Activated naive CD4-positive, alpha-beta T cell treated with anti-CD3 and anti-CD28 coated beads, Interleukin-2, amount 50 U/mL, for 24 hours (primary cell): ENCODE data around the gene SOST.

Experiments
- H3K27ac Mint-ChIP-seq: one replicate; pipeline ENCODE4 v1.8.0; 2021; ENCODE audit warnings: mild to moderate bottlenecking, mixed read lengths
- H3K27me3 Mint-ChIP-seq: one replicate; pipeline ENCODE4 v1.8.0; 2021; ENCODE audit warnings: mixed read lengths
- H3K36me3 Mint-ChIP-seq: one replicate; pipeline ENCODE4 v1.8.0; 2021; ENCODE audit warnings: mixed read lengths
- H3K4me1 Mint-ChIP-seq: one replicate; pipeline ENCODE4 v1.8.0; 2021; ENCODE audit warnings: mixed read lengths
- H3K4me3 Mint-ChIP-seq: one replicate; pipeline ENCODE4 v1.8.0; 2021; ENCODE audit warnings: mild to moderate bottlenecking, mixed read lengths
- H3K9me3 Mint-ChIP-seq: one replicate; pipeline ENCODE4 v1.8.0; 2021; ENCODE audit warnings: mixed read lengths

The SOST gene

GRCh38 chr17:43782913-43783680, 24.5 kb upstream of the SOST start:
- Mint-ChIP-seq H3K4me1 (peaks cover 9% of the 10 kb centered on the region), H3K36me3 (no peaks in the 10 kb centered on the region), H3K27me3 (peaks cover 6% of the 10 kb centered on the region), H3K27ac (no peak overlapping the region), H3K9me3 (no peaks in the 10 kb centered on the region), H3K4me3 (no peak overlapping the region)

- no peak within 1 kb of the TSS for H3K27ac Mint-ChIP-seq
- no peaks in the 10 kb centered on the region for H3K36me3 Mint-ChIP-seq
- no peaks in the 10 kb centered on the region for H3K9me3 Mint-ChIP-seq
- peaks cover 13% of the 10 kb centered on the region for H3K4me1 Mint-ChIP-seq
- H3K4me3 Mint-ChIP-seq, result peak within 1 kb of the TSS; percentile 84
- H3K27me3 Mint-ChIP-seq, result peaks cover 6% of the 10 kb centered on the region
These were observed 21.5 kb upstream of the SOST start, which contains the start of gene CFAP97D1 for GRCh38 chr17:43780135-43780534. TSS of gene CFAP97D1 (plus strand) at chr17:43780435. CDS start at chr17:43780463, 28 bp downstream.

DNA sequence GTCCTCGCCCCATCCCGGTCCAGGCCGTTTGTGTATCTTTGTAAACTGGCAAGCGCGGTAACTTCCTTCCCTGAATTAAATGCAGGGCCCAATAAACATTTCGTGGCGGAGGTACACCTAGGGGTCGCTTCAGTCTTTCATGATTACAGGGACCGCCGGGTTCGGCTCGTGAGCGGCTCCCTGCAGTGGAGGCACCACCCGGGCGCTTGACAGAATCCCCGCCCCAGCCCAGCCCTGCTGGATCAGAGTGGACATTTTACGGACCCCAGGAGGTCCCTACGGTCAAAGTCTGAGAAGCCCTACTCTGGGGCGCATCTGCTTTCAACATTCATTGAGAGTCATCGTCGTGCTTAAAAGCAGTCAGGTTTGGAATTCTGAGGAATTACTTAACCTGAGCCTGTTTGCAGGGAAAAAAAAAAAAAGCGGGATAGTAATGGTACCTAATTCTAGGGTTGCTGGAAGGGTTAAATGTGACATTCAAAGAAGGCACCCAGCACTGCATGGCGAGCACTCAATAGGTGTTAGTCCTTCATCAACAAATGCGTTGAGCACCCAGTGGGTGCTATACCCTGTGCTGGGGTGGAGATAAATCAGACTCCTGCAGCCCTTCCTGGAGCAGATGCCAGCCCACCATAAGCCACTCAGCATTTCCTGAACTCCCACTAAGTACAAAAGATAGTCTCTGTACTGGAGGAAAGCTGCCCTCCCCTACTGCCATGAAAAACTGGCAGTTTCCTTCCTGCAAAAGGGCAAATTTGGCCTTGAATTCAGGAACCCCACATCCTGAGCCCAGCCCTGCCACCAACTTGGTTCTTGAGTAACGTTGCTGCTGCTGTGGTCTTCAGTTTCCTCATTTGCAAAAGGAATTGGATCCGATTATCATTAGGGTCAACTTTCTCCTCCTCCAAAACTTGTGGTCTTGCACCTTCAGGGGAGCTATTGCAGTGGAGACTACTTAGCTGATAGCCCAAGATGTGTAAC, 20.8 kb upstream of the SOST start:
- no peak overlapping the region for H3K27ac Mint-ChIP-seq
- H3K9me3 Mint-ChIP-seq, result no peaks in the 10 kb centered on the region
- no peaks in the 10 kb centered on the region for H3K36me3 Mint-ChIP-seq
- peaks cover 6% of the 10 kb centered on the region for H3K27me3 Mint-ChIP-seq
- peak overlapping the region; percentile 84 for H3K4me3 Mint-ChIP-seq
- H3K4me1 Mint-ChIP-seq, result peaks cover 13% of the 10 kb centered on the region

DNA sequence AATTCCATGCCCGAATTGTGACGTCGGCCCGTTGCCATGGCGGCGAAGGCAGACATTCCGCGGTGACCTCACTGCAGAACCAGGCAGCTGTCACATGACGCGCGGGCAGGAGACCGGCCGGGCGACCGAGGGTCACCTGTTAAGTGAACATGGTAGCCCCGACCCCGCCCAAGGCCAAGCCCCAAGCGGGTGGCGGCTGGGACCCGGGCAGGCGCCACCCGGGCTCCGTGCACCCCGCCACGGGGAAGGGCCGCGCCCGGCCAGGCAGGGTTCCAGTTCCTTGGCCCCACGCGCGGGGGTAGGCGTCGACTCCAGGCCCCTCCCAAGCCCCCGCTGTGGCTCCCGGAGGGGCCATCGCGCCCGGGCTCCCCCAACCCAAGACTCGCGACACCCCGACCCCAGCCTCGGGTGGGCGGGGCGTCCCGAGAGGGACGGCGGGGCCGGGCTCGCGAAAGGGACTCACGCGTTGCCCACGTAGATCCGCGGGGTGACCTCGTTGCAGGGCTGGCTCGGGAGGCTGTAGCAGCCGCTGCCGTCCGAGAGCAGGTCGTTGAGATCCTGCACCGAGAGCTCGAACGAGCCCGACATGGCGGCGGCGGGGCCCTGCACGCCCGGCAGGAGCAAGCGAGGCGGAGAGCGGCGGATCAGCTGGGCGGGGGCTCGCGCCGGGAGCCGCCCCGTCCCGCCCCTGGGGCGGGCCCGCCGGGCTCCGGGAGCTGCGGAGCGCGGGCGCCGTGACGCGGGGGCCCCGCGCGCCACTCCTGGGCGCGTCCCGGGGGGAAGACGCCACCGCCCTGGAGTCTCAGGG, 19.9 kb upstream of the SOST start, which contains the start of gene DUSP3:
TSS of gene DUSP3 (minus strand) at position 641 of the 808 bp plus-strand sequence. CDS start at position 588, 53 bp downstream.
- H3K4me3 Mint-ChIP-seq, result peak within 1 kb of the TSS; percentile 84
- peak within 1 kb of the TSS; percentile 74 for H3K27ac Mint-ChIP-seq
- no peaks in the 10 kb centered on the region for H3K9me3 Mint-ChIP-seq
- peaks cover 13% of the 10 kb centered on the region for H3K4me1 Mint-ChIP-seq
- peaks cover 6% of the 10 kb centered on the region for H3K27me3 Mint-ChIP-seq
- H3K36me3 Mint-ChIP-seq, result peaks cover under 1% of the 10 kb centered on the region

- Mint-ChIP-seq H3K36me3 (peaks cover 14% of the 10 kb centered on the region), H3K27ac (no peak overlapping the region), H3K9me3 (no peaks in the 10 kb centered on the region), H3K27me3 (no peaks in the 10 kb centered on the region), H3K4me1 (peaks cover 9% of the 10 kb centered on the region), H3K4me3 (no peak overlapping the region)
These were observed 16.0 kb upstream of the SOST start for GRCh38 chr17:43774304-43775250.

DNA sequence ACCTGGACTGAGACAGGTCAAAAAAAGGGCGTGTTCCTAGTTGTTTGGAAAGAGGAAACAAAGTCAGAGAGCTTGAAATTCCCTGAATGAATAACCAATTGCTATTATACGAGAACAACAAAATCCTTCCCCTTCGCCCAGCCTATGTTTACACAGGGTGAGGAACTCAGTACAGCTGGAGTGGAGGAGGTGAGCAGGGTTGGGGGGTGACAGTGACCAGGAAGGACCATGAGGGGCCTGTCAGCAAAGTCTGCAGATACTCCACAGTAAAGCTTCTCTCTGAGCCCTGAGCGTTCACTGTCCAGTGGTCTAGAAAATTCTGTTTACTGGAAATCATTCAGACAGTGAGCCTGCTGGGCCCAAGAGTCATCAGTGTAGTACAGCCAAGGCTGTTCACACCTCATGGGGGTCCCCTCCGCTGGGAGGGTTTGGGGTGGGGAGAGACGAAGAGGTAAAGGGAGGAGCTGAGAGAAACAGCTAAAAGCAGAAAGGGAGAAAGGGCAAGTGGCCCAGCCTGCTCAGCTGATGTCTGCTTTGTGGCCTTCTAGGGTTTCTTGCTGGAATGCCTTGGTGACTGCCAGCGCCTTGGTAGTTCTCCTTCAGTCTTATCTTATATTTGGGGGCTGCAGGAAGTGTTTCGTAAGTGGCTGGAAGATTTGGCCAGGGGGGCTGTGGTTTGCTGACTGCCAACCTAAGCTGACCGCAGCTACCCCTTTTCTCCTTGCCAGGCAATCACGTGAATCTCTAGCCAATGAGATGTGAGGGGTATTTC, 14.5 kb upstream of the SOST start:
- Mint-ChIP-seq H3K4me3 (no peak overlapping the region), H3K36me3 (peaks cover 14% of the 10 kb centered on the region), H3K4me1 (peaks cover 4% of the 10 kb centered on the region), H3K27me3 (no peaks in the 10 kb centered on the region), H3K9me3 (no peaks in the 10 kb centered on the region), H3K27ac (no peak overlapping the region)

DNA sequence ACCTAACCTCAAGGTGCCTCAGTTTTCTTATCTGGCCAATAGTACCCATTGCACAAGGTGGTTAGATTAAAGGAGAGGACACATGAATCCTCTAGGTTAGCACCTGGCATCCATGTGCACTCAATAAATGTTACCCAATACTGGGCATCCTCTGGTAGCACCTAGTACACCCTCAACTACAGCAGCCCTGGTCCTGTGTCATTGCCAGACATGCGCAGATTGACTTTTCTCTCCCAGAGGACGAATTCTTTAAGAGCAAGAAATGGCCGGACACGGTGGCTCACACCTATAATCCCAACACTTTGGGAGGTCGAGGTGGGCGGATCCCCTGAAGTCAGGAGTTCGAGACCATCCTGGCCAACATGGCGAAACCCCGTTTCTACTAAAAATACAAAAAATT, 12.9 kb upstream of the SOST start:
- H3K27ac Mint-ChIP-seq, result no peak overlapping the region
- no peaks in the 10 kb centered on the region for H3K4me1 Mint-ChIP-seq
- no peaks in the 10 kb centered on the region for H3K27me3 Mint-ChIP-seq

GRCh38 chr17:43770957-43771356, 12.4 kb upstream of the SOST start:
- no peak overlapping the region for H3K27ac Mint-ChIP-seq
- H3K4me1 Mint-ChIP-seq, result no peaks in the 10 kb centered on the region
- H3K9me3 Mint-ChIP-seq, result no peaks in the 10 kb centered on the region
- H3K36me3 Mint-ChIP-seq, result peaks cover 14% of the 10 kb centered on the region
- no peak overlapping the region for H3K4me3 Mint-ChIP-seq
- H3K27me3 Mint-ChIP-seq, result no peaks in the 10 kb centered on the region

More for the DNA sequence above, 12.9 kb upstream of the SOST start:
- peaks cover 14% of the 10 kb centered on the region for H3K36me3 Mint-ChIP-seq
- H3K9me3 Mint-ChIP-seq, result no peaks in the 10 kb centered on the region
- no peak overlapping the region for H3K4me3 Mint-ChIP-seq

DNA sequence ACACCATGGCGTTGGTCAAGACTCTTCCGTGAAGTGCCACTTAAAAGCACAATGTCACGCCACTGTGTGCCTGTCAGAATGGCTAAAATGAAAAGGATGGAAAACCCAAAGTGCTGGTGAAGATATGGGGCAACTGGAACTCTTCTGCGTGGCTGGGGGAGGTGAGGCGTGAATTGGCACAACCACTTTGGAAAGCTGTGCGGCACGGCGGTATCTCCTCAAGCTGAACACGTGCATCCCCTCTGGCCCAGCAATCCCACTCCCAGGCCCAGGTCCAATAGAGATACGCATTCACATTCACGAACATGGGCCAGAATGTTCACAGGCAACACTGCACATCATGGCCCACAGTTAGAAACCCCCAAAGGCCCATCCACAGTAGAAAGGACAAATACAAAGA, 11.3 kb upstream of the SOST start:
- Mint-ChIP-seq H3K4me3 (no peak overlapping the region), H3K9me3 (no peaks in the 10 kb centered on the region), H3K27me3 (no peaks in the 10 kb centered on the region), H3K36me3 (peaks cover 14% of the 10 kb centered on the region), H3K27ac (no peak overlapping the region), H3K4me1 (no peaks in the 10 kb centered on the region)

- peaks cover 14% of the 10 kb centered on the region for H3K36me3 Mint-ChIP-seq
These were observed 10.8 kb upstream of the SOST start for GRCh38 chr17:43769426-43769825.

GRCh38 chr17:43768943-43769342, 10.4 kb upstream of the SOST start:
- Mint-ChIP-seq H3K4me3 (no peak overlapping the region), H3K9me3 (no peaks in the 10 kb centered on the region), H3K27ac (no peak overlapping the region), H3K27me3 (no peaks in the 10 kb centered on the region), H3K36me3 (peaks cover 14% of the 10 kb centered on the region), H3K4me1 (no peaks in the 10 kb centered on the region)

More at GRCh38 chr17:43769426-43769825, 10.8 kb upstream of the SOST start:
- H3K4me3 Mint-ChIP-seq, result no peak overlapping the region
- H3K27me3 Mint-ChIP-seq, result no peaks in the 10 kb centered on the region
- no peak overlapping the region for H3K27ac Mint-ChIP-seq
- H3K9me3 Mint-ChIP-seq, result no peaks in the 10 kb centered on the region
- H3K4me1 Mint-ChIP-seq, result no peaks in the 10 kb centered on the region

- Mint-ChIP-seq H3K9me3 (no peaks in the 10 kb centered on the region), H3K4me1 (no peaks in the 10 kb centered on the region)
These were observed 9.8 kb upstream of the SOST start for GRCh38 chr17:43768382-43768781.

DNA sequence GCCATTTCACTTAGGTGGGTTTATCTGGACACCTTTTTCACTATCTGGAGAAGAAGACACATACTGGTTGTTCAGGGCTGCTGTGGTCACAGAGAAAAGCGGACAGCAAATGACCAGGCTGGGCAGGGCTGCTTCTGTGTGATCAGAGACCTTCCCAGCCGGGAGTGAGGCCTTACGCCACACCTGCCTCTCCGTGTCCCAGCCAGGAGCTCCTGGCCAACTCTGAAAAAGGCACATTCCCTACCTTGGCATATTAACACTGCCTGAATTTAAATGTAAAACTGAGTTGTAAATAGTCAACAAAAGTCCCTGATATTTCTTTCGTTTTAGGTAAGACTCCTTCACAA, 9.1 kb upstream of the SOST start:
- H3K27ac Mint-ChIP-seq, result no peak overlapping the region
- H3K27me3 Mint-ChIP-seq, result no peaks in the 10 kb centered on the region
- H3K9me3 Mint-ChIP-seq, result no peaks in the 10 kb centered on the region
- peaks cover 9% of the 10 kb centered on the region for H3K36me3 Mint-ChIP-seq
- H3K4me1 Mint-ChIP-seq, result no peaks in the 10 kb centered on the region
- no peak overlapping the region for H3K4me3 Mint-ChIP-seq

More at GRCh38 chr17:43768382-43768781, 9.8 kb upstream of the SOST start:
- Mint-ChIP-seq H3K4me3 (no peak overlapping the region), H3K36me3 (peaks cover 11% of the 10 kb centered on the region), H3K27ac (no peak overlapping the region), H3K27me3 (no peaks in the 10 kb centered on the region)
